H9 (cell line): Measurements from ENCODE around the gene TANK. TPM values are rescaled to one million over a fixed set of nuclear protein-coding genes. Genes with fewer than 3 reads are reported as not detected.

Source experiments
- DNase-seq: peaks from one replicate; pipeline ENCODE4 v3.0.0-alpha.2; 2017
- H2AFZ ChIP-seq: one replicate; pipeline ENCODE4 v1.6.1; 2013; ENCODE audit warnings: mild to moderate bottlenecking, low read length, control low read depth, moderate library complexity
- H2AK5ac ChIP-seq: 2 replicates; pipeline ENCODE4 v1.6.1; 2013; ENCODE audit warnings: low read length, control low read depth, mixed read lengths; ENCODE audit not compliant: insufficient read length
- H2BK120ac ChIP-seq: one replicate; pipeline ENCODE4 v1.6.1; 2013; ENCODE audit warnings: low read depth, mild to moderate bottlenecking, low read length, control low read depth, inconsistent platforms; ENCODE audit not compliant: poor library complexity, severe bottlenecking
- H2BK12ac ChIP-seq: 2 replicates; pipeline ENCODE4 v1.6.1; 2013; ENCODE audit warnings: low read length, control low read depth, mixed read lengths, low read depth; ENCODE audit not compliant: insufficient read length
- H2BK15ac ChIP-seq: 2 replicates; pipeline ENCODE4 v1.6.1; 2013; ENCODE audit warnings: low read depth, low read length, control low read depth
- H2BK20ac ChIP-seq: one replicate; pipeline ENCODE4 v1.6.1; 2013; ENCODE audit warnings: low read depth, mild to moderate bottlenecking, low read length, control low read depth, inconsistent platforms; ENCODE audit not compliant: poor library complexity, severe bottlenecking
- H2BK5ac ChIP-seq: 2 replicates; pipeline ENCODE4 v1.6.1; 2013; ENCODE audit warnings: low read length, control low read depth, mixed read lengths; ENCODE audit not compliant: insufficient read length
- H3K14ac ChIP-seq: 2 replicates; pipeline ENCODE4 v1.6.1; 2013; ENCODE audit warnings: low read length, control low read depth; ENCODE audit not compliant: insufficient read depth
- H3K18ac ChIP-seq: 2 replicates; pipeline ENCODE4 v1.6.1; 2013; ENCODE audit warnings: low read depth, mild to moderate bottlenecking, mixed read lengths, low read length, control low read depth; ENCODE audit not compliant: insufficient read length
- H3K23ac ChIP-seq: 2 replicates; pipeline ENCODE4 v1.6.1; 2013; ENCODE audit warnings: low read length, control low read depth, mixed read lengths, low read depth; ENCODE audit not compliant: insufficient read length
- H3K23me2 ChIP-seq: 2 replicates; pipeline ENCODE4 v1.6.1; 2013; ENCODE audit warnings: low read depth, mild to moderate bottlenecking, mixed read lengths, low read length, control low read depth; ENCODE audit not compliant: insufficient read length, poor library complexity, severe bottlenecking
- H3K27ac ChIP-seq: 2 replicates; pipeline ENCODE4 v1.5.1; 2013; ENCODE audit warnings: low read length, control low read depth, mixed read lengths, low read depth; ENCODE audit not compliant: insufficient read length
- H3K27me3 ChIP-seq: 2 replicates; pipeline ENCODE4 v1.6.1; 2013; ENCODE audit warnings: low read length, control low read depth, inconsistent platforms; ENCODE audit not compliant: insufficient read depth
- H3K4ac ChIP-seq: 2 replicates; pipeline ENCODE4 v1.6.1; 2013; ENCODE audit warnings: low read depth, mild to moderate bottlenecking, control low read depth, inconsistent platforms, low read length, moderate library complexity
- H3K4me1 ChIP-seq: 2 replicates; pipeline ENCODE4 v1.6.1; 2013; ENCODE audit warnings: low read length, control low read depth, inconsistent platforms; ENCODE audit not compliant: insufficient read depth
- H3K4me2 ChIP-seq: 2 replicates; pipeline ENCODE4 v1.6.1; 2013; ENCODE audit warnings: low read length, control low read depth, mixed read lengths; ENCODE audit not compliant: insufficient read length, insufficient read depth
- H3K56ac ChIP-seq: 2 replicates; pipeline ENCODE4 v1.6.1; 2013; ENCODE audit warnings: low read depth, mild to moderate bottlenecking, mixed read lengths, low read length, control low read depth; ENCODE audit not compliant: insufficient read length
- H3K79me1 ChIP-seq: 2 replicates; pipeline ENCODE4 v1.6.1; 2013; ENCODE audit warnings: low read depth, mild to moderate bottlenecking, moderate library complexity, low read length, control low read depth, inconsistent platforms; ENCODE audit not compliant: insufficient read depth, poor library complexity, severe bottlenecking
- H3K79me2 ChIP-seq: 2 replicates; pipeline ENCODE4 v1.6.1; 2013; ENCODE audit warnings: low read length, control low read depth, inconsistent platforms; ENCODE audit not compliant: insufficient read depth
- H3K9ac ChIP-seq: 2 replicates; pipeline ENCODE4 v1.6.1; 2013; ENCODE audit warnings: low read length, control low read depth, mixed read lengths; ENCODE audit not compliant: insufficient read length; ENCODE audit errors: extremely low read depth
- H3K9me3 ChIP-seq: one replicate; pipeline ENCODE4 v1.6.1; 2013; ENCODE audit warnings: low read depth, low read length, inconsistent platforms; ENCODE audit not compliant: control insufficient read depth
- H3T11ph ChIP-seq: one replicate; pipeline ENCODE4 v1.6.1; 2013; ENCODE audit warnings: mild to moderate bottlenecking, low read length, control low read depth, inconsistent platforms
- H4K20me1 ChIP-seq: one replicate; pipeline ENCODE4 v1.6.1; 2013; ENCODE audit not compliant: control insufficient read depth, insufficient read length, insufficient read depth
- H4K5ac ChIP-seq: 2 replicates; pipeline ENCODE4 v1.6.1; 2013; ENCODE audit warnings: low read depth, mild to moderate bottlenecking, mixed read lengths, low read length, control low read depth; ENCODE audit not compliant: insufficient read length
- H4K8ac ChIP-seq: replicated peaks from 2 replicates; pipeline ENCODE4 v1.6.1; 2013; ENCODE audit warnings: low read length, control low read depth, mixed read lengths, low read depth; ENCODE audit not compliant: insufficient read length
- H4K91ac ChIP-seq: 2 replicates; pipeline ENCODE4 v1.6.1; 2013; ENCODE audit warnings: low read depth, mild to moderate bottlenecking, moderate library complexity, mixed read lengths, low read length, control low read depth; ENCODE audit not compliant: insufficient read length
- H3K27ac Mint-ChIP-seq, 3 experiments: 2 replicates in 2 of 3; 3 replicates in 1 of 3; pipeline ENCODE4 v1.8.0; 2020 to 2021; ENCODE audit warnings: mixed read lengths in 3 of 3, mild to moderate bottlenecking in 1 of 3, moderate library complexity in 1 of 3
- H3K27me3 Mint-ChIP-seq: 2 replicates; pipeline ENCODE4 v1.8.0; 2021; ENCODE audit warnings: low read depth, mild to moderate bottlenecking, moderate library complexity, mixed read lengths
- H3K36me3 Mint-ChIP-seq, 3 experiments: 2 replicates in 2 of 3; 3 replicates in 1 of 3; pipeline ENCODE4 v1.8.0; 2020 to 2021; ENCODE audit warnings: low read depth in 3 of 3, mixed read lengths in 3 of 3; ENCODE audit not compliant: insufficient read depth in 1 of 3
- H3K4me1 Mint-ChIP-seq, 2 experiments: 2 replicates each; pipeline ENCODE4 v1.8.0; 2020; ENCODE audit warnings: mixed read lengths in 2 of 2
- H3K4me3 Mint-ChIP-seq, 2 experiments: 2 replicates in 1 of 2; 3 replicates in 1 of 2; pipeline ENCODE4 v1.8.0; 2020 to 2021; ENCODE audit warnings: mild to moderate bottlenecking in 2 of 2, mixed read lengths in 2 of 2, moderate library complexity in 1 of 2
- H3K9me3 Mint-ChIP-seq, 2 experiments: 2 replicates in 1 of 2; 3 replicates in 1 of 2; pipeline ENCODE4 v1.8.0; 2020; ENCODE audit warnings: mild to moderate bottlenecking in 2 of 2, mixed read lengths in 2 of 2, moderate library complexity in 1 of 2
- CTCF ChIP-seq: fragments of 200-600 bp; sonication (generic); conservative IDR thresholded peaks from 3 replicates; pipeline ENCODE4 v1.8.0; 2021; ENCODE audit warnings: antibody characterized with exemption, mild to moderate bottlenecking
- WGBS: extraction: QIAGEN DNeasy Blood & Tissue Kit; methylation state at CpG from one replicate; pipeline ENCODE4 v1.1.7; 2013; ENCODE audit warnings: missing lambda C conversion rate, low lambda C conversion rate, mixed read lengths; ENCODE audit not compliant: insufficient read length; ENCODE audit errors: extremely low coverage; 5-methylcytosine and 5-hydroxymethylcytosine counted together
- total RNA-seq: library from RNA; stranded (reverse); gene quantifications from 2 replicates; pipeline ENCODE4 v1.2.1, GENCODE V29; 2021

Gene TANK
- total RNA-seq, 1 experiment from 2014 or later: 23.9 TPM

DNA sequence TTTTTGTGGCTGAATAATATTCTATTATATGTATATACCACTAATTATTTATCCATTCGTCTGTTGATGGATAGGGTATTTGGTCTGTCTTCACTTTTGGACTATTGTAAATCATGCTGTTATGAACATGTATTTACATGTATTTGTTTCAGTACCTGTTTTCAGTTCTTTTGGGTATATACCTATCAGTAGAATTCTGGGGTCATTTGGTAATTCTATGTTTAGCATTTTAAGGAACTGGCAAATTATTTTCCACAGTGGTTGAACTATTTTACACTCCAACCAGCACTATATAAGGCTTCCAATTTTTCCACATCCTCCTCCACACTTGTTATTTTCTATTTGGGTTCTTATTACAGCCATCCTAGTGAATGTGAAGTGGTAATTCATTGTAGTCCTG lies 12.4 kb upstream of the TANK start:
- Histone ChIP-seq H4K5ac (no peak overlapping the region), H4K20me1 (no peaks in the 10 kb centered on the region), H2BK20ac (no peak overlapping the region), H4K8ac (no peak overlapping the region), H3K27me3 (no peaks in the 10 kb centered on the region), H3T11ph (no peak overlapping the region), H3K14ac (no peak overlapping the region), H3K9me3 (no peaks in the 10 kb centered on the region), H3K9ac (no peak overlapping the region), H2BK5ac (no peak overlapping the region), H3K79me2 (no peaks in the 10 kb centered on the region), H2BK12ac (no peak overlapping the region), H3K23me2 (no peaks in the 10 kb centered on the region), H3K56ac (no peak overlapping the region), H2BK15ac (no peak overlapping the region), H4K91ac (no peak overlapping the region), H3K79me1 (no peaks in the 10 kb centered on the region), H3K4ac (no peak overlapping the region), H3K4me1 (no peaks in the 10 kb centered on the region), H2BK120ac (no peak overlapping the region), H2AFZ (no peak overlapping the region), H3K23ac (no peak overlapping the region), H2AK5ac (no peak overlapping the region), H3K18ac (no peak overlapping the region), H3K27ac (no peak overlapping the region), H3K4me2 (no peak overlapping the region)
- no peak for TF ChIP-seq CTCF
- no peak overlapping the region for H3K4me3 Mint-ChIP-seq
- H3K9me3 Mint-ChIP-seq: peaks cover 36 to 50% of the 10 kb centered on the region in 2 experiments
- no peaks in the 10 kb centered on the region for H3K4me1 Mint-ChIP-seq
- no peak overlapping the region for H3K27ac Mint-ChIP-seq
- DNase-seq: no peak
- H3K27me3 Mint-ChIP-seq: peaks cover 3% of the 10 kb centered on the region
- H3K36me3 Mint-ChIP-seq: peaks cover 2 to 41% (median 24%) of the 10 kb centered on the region in 3 experiments; a peak in 6 of 7 replicates
- no CpG with 5 or more reads among the region's 1 CpG for WGBS
